ENCODE data around the gene PLEKHH1. TPM values are rescaled to one million over a fixed set of nuclear protein-coding genes. Genes with fewer than 3 reads are reported as not detected.

PLEKHH1 gene
- total RNA-seq, 1 experiment from 2014 or later, result 35.3 TPM

DNA sequence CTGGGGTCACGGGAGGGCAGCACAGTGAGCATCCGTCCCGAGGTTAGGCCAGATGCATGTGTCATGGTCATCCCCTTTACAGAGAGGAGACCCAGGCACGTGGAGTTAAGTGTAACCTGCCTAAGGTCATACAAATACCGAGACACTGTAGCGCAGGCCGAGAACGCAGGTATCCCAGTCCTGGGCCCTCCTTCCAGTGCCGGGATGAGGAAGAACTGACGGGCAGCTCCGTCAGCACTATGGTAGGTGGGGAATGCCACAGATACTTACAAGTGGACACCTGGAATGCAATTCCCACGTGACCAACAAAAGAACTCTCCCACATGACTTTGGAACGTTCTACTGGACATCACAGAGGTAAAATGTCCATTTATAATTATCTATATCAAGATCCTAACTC, 35.9 kb upstream of the PLEKHH1 start:
- no peaks in the 10 kb centered on the region for H3K27me3 ChIP-seq (ENCODE audit: insufficient read depth, low read length)
- no peak overlapping the region for H3K4ac ChIP-seq (ENCODE audit: low read depth, low read length)
- no peak overlapping the region for H2AK5ac ChIP-seq (ENCODE audit: insufficient read length, low read length)
- H3K79me1 ChIP-seq (ENCODE audit: insufficient read depth, low read depth, low read length, poor library complexity, severe bottlenecking), result no peaks in the 10 kb centered on the region
- no peak overlapping the region for H2BK5ac ChIP-seq (ENCODE audit: insufficient read length, low read length)
- H2BK120ac ChIP-seq (ENCODE audit: low read depth, low read length, poor library complexity, severe bottlenecking), result no peak overlapping the region
- H3K56ac ChIP-seq (ENCODE audit: insufficient read length, low read depth, low read length), result no peak overlapping the region
- no peak overlapping the region for H2BK12ac ChIP-seq (ENCODE audit: insufficient read length, low read depth, low read length)
- H4K20me1 ChIP-seq (ENCODE audit: control insufficient read depth, insufficient read depth, insufficient read length), result no peaks in the 10 kb centered on the region
- H3K4me1 ChIP-seq (ENCODE audit: insufficient read depth, low read length), result no peaks in the 10 kb centered on the region
- H3K9me3 ChIP-seq (ENCODE audit: control insufficient read depth, low read depth, low read length), result peaks cover 8% of the 10 kb centered on the region
- no peak overlapping the region for H2BK20ac ChIP-seq (ENCODE audit: low read depth, low read length, poor library complexity, severe bottlenecking)
- Mint-ChIP-seq H3K27me3 (ENCODE audit: low read depth) (peaks cover 5% of the 10 kb centered on the region; the same call in 1 of the 2 replicates), H3K4me1 (peaks cover 4 to 6% of the 10 kb centered on the region in 2 experiments), H3K27ac (no peak overlapping the region), H3K4me3 (no peak overlapping the region), H3K9me3 (peaks cover 16 to 18% of the 10 kb centered on the region in 2 experiments), H3K36me3 (ENCODE audit: insufficient read depth in 1 of 3, low read depth in 3 of 3) (peaks cover 14 to 16% (median 15%) of the 10 kb centered on the region in 3 experiments)
- H3K9ac ChIP-seq (ENCODE audit: extremely low read depth, insufficient read length, low read length), result no peak overlapping the region
- no peak overlapping the region for H3K23ac ChIP-seq (ENCODE audit: insufficient read length, low read depth, low read length)
- H3K79me2 ChIP-seq (ENCODE audit: insufficient read depth, low read length), result no peaks in the 10 kb centered on the region
- no peak overlapping the region for H3K27ac ChIP-seq (ENCODE audit: insufficient read length, low read depth, low read length)
- no peak overlapping the region for H2AFZ ChIP-seq (ENCODE audit: low read length)
- TF ChIP-seq, protein P1, sequence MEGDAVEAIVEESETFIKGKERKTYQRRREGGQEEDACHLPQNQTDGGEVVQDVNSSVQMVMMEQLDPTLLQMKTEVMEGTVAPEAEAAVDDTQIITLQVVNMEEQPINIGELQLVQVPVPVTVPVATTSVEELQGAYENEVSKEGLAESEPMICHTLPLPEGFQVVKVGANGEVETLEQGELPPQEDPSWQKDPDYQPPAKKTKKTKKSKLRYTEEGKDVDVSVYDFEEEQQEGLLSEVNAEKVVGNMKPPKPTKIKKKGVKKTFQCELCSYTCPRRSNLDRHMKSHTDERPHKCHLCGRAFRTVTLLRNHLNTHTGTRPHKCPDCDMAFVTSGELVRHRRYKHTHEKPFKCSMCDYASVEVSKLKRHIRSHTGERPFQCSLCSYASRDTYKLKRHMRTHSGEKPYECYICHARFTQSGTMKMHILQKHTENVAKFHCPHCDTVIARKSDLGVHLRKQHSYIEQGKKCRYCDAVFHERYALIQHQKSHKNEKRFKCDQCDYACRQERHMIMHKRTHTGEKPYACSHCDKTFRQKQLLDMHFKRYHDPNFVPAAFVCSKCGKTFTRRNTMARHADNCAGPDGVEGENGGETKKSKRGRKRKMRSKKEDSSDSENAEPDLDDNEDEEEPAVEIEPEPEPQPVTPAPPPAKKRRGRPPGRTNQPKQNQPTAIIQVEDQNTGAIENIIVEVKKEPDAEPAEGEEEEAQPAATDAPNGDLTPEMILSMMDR (conservative IDR thresholded peaks at IDR 0.05), result no peak
- no peak overlapping the region for H3T11ph ChIP-seq (ENCODE audit: low read length)
- H3K23me2 ChIP-seq (ENCODE audit: insufficient read length, low read depth, low read length, poor library complexity, severe bottlenecking), result no peaks in the 10 kb centered on the region
- H4K8ac ChIP-seq (replicated peaks; ENCODE audit: insufficient read length, low read depth, low read length), result no peak overlapping the region
- no peak overlapping the region for H3K18ac ChIP-seq (ENCODE audit: insufficient read length, low read depth, low read length)
- no peak overlapping the region for H3K4me2 ChIP-seq (ENCODE audit: insufficient read depth, insufficient read length, low read length)
- H4K91ac ChIP-seq (ENCODE audit: insufficient read length, low read depth, low read length), result no peak overlapping the region
- no peak overlapping the region for H2BK15ac ChIP-seq (ENCODE audit: low read depth, low read length)
- no CpG with 5 or more reads among the region's 13 CpGs for WGBS (ENCODE audit: extremely low coverage, insufficient read length, low lambda C conversion rate)
- no peak overlapping the region for H3K14ac ChIP-seq (ENCODE audit: insufficient read depth, low read length)
- no peak overlapping the region for H4K5ac ChIP-seq (ENCODE audit: insufficient read length, low read depth, low read length)
- DNase-seq, result no peak

All from H9 (cell line).